PC-3 (cell line): ENCODE results near the gene TRPC3. TPM values are rescaled to one million over a fixed set of nuclear protein-coding genes. Genes with fewer than 3 reads are reported as not detected.

Experiments used
- ATAC-seq: fragments of 200-7000 bp; cut with Tn5 transposase; 2 replicates; pipeline ENCODE4 v1.9.1; 2020; ENCODE audit warnings: mild to moderate bottlenecking, moderate library complexity
- BruUV-seq: library from RNA; stranded (reverse); fragments of 400-500 nt; replicated peaks from 2 replicates; lab custom pipeline; 2021; lab: Mats Ljungman, UMichigan
- CTCF ChIA-PET: fragments of 300-600 bp; sonication (Branson Sonifier 250); formaldehyde crosslinking; loops from one replicate; lab custom pipeline; 2022; ENCODE audit warnings: antibody characterized with exemption; lab: Charles Lee
- POLR2A ChIA-PET: fragments of 300-600 bp; sonication (Branson Sonifier 250); formaldehyde crosslinking; loops from one replicate; lab custom pipeline; 2022; ENCODE audit warnings: antibody characterized with exemption; ENCODE audit not compliant: unreplicated experiment; lab: Charles Lee
- DNase-seq: peaks from one replicate; pipeline ENCODE4 v3.0.0-alpha.2; 2015
- H2AFZ ChIP-seq: fragments of 300-600 bp; sonication (generic); 2 replicates; pipeline ENCODE4 v1.6.0; 2016; ENCODE audit warnings: antibody characterized with exemption, low read length
- H3F3A ChIP-seq: fragments of 300-600 bp; sonication (generic); one replicate; pipeline ENCODE4 v1.6.0; 2017; ENCODE audit warnings: antibody characterized with exemption, low read length, control low read depth, mild to moderate bottlenecking; ENCODE audit not compliant: unreplicated experiment
- H3K27ac ChIP-seq: fragments of 300-600 bp; sonication (generic); 2 replicates; pipeline ENCODE4 v1.5.1; 2016; ENCODE audit warnings: mild to moderate bottlenecking, low read length
- H3K27me3 ChIP-seq: fragments of 300-600 bp; sonication (generic); 2 replicates; pipeline ENCODE4 v1.6.1; 2016; ENCODE audit warnings: low read length, mixed read lengths
- H3K36me3 ChIP-seq: fragments of 300-600 bp; sonication (generic); 2 replicates; pipeline ENCODE4 v1.6.1; 2016; ENCODE audit warnings: low read depth, mixed run types, low read length, mixed read lengths
- H3K4me1 ChIP-seq: fragments of 300-600 bp; sonication (generic); 2 replicates; pipeline ENCODE4 v1.5.1; 2016; ENCODE audit warnings: low read length; ENCODE audit not compliant: insufficient read depth
- H3K4me2 ChIP-seq: fragments of 300-600 bp; sonication (generic); 2 replicates; pipeline ENCODE4 v1.6.0; 2016; ENCODE audit warnings: low read length
- H3K4me3 ChIP-seq: fragments of 300-600 bp; sonication (generic); 2 replicates; pipeline ENCODE4 v1.5.1; 2016; ENCODE audit warnings: mild to moderate bottlenecking, low read length, mixed read lengths
- H3K79me2 ChIP-seq: fragments of 300-600 bp; sonication (generic); 2 replicates; pipeline ENCODE4 v1.6.1; 2017; ENCODE audit warnings: low read length, mixed read lengths
- H3K9ac ChIP-seq: fragments of 300-600 bp; sonication (generic); 2 replicates; pipeline ENCODE4 v1.6.0; 2016; ENCODE audit warnings: mild to moderate bottlenecking, low read length
- H3K9me2 ChIP-seq: fragments of 300-600 bp; sonication (generic); replicated peaks from 2 replicates; pipeline ENCODE4 v1.6.1; 2016; ENCODE audit warnings: mixed run types, low read length, mixed read lengths
- H3K9me3 ChIP-seq: fragments of 300-600 bp; sonication (generic); 2 replicates; pipeline ENCODE4 v1.6.1; 2016; ENCODE audit warnings: low read length, mixed read lengths
- H4K20me1 ChIP-seq: fragments of 300-600 bp; sonication (generic); 2 replicates; pipeline ENCODE4 v1.6.1; 2016; ENCODE audit warnings: low read length, mixed read lengths
- EZH2 ChIP-seq: fragments of 300-600 bp; sonication (generic); IDR thresholded peaks from one replicate; pipeline ENCODE4 v1.6.1; 2017; ENCODE audit warnings: antibody characterized with exemption, mild to moderate bottlenecking, low read length; ENCODE audit not compliant: unreplicated experiment
- EZH2phosphoT487 ChIP-seq: fragments of 300-600 bp; sonication (generic); IDR thresholded peaks from 2 replicates; pipeline ENCODE4 v1.6.1; 2018; ENCODE audit warnings: mild to moderate bottlenecking, antibody characterized with exemption, low read length, borderline replicate concordance
- intact Hi-C: fragments of 100-400 bp; cut with micrococcal nuclease; formaldehyde crosslinking; loops from 2 replicates; pipeline ENCODE4 v1.9.0; 2023
- total RNA-seq: library from RNA; depleted of rRNA; stranded (reverse); fragments of >200 nt; gene quantifications from 2 replicates; pipeline ENCODE4 v1.2.3, GENCODE V29; 2014
- TF ChIP-seq, protein P1 (sequence below): fragments of 300-600 bp; sonication (generic); conservative IDR thresholded peaks from 2 replicates; pipeline ENCODE4 v1.5.1; 2017; ENCODE audit warnings: antibody characterized with exemption, low read depth, mild to moderate bottlenecking, low read length

TRPC3 gene
- total RNA-seq, 1 experiment from 2014 or later = not detected

DNA sequence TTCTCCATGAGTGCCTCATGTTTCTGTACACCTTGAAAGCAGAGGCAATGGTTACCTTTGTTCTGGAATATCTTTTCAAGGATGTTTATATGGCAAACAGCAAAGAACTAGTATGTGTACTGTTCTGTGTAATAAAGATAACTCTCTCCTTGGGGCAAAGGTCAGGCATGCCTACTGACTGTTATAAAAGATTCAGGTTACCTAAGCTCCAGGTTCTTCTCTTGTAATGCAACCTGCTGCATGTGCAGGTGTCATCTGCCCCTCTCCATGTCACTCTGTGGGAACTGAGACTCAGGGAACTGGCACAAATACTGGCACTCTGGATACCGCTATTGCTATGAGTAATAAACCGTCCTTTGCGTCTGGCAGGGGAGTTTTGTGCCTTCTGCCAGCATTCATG, 5.4 kb upstream of the TRPC3 start:
- Histone ChIP-seq H3K9me2 (no peaks in the 10 kb centered on the region), H3K9me3 (no peaks in the 10 kb centered on the region), H3K4me2 (no peak overlapping the region), H3K27me3 (peaks cover 22% of the 10 kb centered on the region), H3K4me3 (no peak overlapping the region), H3F3A (no peaks in the 10 kb centered on the region), H3K4me1 (no peaks in the 10 kb centered on the region), H3K79me2 (no peaks in the 10 kb centered on the region), H3K9ac (no peak overlapping the region), H4K20me1 (no peaks in the 10 kb centered on the region), H3K27ac (no peak overlapping the region), H3K36me3 (no peaks in the 10 kb centered on the region), H2AFZ (no peak overlapping the region)
- DNase-seq (no peak), ATAC-seq (no peak)
- CTCF ChIA-PET = no interaction called here
- intact Hi-C loops = no loop called here
- TF ChIP-seq EZH2 = no peak
- POLR2A ChIA-PET = no interaction called here
- no TSS peak for BruUV-seq

DNA sequence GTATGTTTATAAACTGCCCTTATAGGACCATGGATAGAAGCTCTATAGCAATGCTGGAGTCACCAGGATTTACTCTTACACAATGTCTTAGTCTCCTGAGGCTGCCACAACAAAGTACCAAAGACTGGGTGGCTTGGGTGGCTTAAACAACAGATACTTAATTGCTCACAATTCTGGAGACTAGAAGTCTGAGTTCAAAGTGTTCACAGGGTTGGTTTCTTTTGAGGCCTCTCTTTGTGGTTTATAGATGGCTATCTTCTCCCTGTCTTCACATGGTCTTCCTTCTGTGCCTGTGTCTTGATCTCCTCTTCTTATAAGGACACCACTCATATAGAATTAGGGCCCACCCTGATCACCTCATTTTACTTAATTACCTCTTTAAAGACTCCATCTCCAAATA, 2.0 kb upstream of the TRPC3 start:
- no peaks in the 10 kb centered on the region for H3K9me2 ChIP-seq
- DNase-seq (no peak), ATAC-seq (no peak)
- H3K27ac ChIP-seq = no peak overlapping the region
- no peaks in the 10 kb centered on the region for H3K36me3 ChIP-seq
- intact Hi-C loops = no loop called here
- no peak overlapping the region for H3K9ac ChIP-seq
- no peaks in the 10 kb centered on the region for H3K79me2 ChIP-seq
- H3K27me3 ChIP-seq = peaks cover 53% of the 10 kb centered on the region
- H3F3A ChIP-seq = no peaks in the 10 kb centered on the region
- CTCF ChIA-PET = no interaction called here
- no peaks in the 10 kb centered on the region for H3K9me3 ChIP-seq
- H3K4me2 ChIP-seq = no peak overlapping the region
- no peak overlapping the region for H2AFZ ChIP-seq
- H3K4me1 ChIP-seq = no peaks in the 10 kb centered on the region
- POLR2A ChIA-PET = no interaction called here
- no TSS peak for BruUV-seq
- no peak overlapping the region for H3K4me3 ChIP-seq
- TF ChIP-seq EZH2phosphoT487 = no peak
- no peak for TF ChIP-seq EZH2
- TF ChIP-seq, protein P1, sequence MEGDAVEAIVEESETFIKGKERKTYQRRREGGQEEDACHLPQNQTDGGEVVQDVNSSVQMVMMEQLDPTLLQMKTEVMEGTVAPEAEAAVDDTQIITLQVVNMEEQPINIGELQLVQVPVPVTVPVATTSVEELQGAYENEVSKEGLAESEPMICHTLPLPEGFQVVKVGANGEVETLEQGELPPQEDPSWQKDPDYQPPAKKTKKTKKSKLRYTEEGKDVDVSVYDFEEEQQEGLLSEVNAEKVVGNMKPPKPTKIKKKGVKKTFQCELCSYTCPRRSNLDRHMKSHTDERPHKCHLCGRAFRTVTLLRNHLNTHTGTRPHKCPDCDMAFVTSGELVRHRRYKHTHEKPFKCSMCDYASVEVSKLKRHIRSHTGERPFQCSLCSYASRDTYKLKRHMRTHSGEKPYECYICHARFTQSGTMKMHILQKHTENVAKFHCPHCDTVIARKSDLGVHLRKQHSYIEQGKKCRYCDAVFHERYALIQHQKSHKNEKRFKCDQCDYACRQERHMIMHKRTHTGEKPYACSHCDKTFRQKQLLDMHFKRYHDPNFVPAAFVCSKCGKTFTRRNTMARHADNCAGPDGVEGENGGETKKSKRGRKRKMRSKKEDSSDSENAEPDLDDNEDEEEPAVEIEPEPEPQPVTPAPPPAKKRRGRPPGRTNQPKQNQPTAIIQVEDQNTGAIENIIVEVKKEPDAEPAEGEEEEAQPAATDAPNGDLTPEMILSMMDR = no peak
- H4K20me1 ChIP-seq = no peaks in the 10 kb centered on the region

DNA sequence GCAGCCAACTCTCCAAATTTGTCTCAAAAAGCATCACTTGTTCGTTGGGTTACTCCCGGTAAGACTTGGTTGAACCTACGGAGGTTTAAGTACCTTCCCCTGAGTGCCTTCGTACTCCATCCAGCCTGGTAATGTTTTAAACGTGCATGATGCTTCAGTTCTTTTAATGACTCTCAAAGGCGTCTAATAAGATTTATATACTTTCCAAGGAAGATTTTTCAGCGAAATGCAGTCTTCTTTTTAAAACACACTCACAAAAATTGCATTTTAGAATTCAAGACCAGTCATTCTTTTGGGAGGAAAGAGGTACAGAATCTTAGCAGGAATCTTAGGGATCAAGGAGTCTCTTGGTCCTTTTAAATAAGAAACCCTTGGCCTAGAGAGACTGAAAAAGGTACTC, 430 bp upstream of the TRPC3 start:
- Histone ChIP-seq H4K20me1 (no peaks in the 10 kb centered on the region), H2AFZ (no peak overlapping the region), H3K36me3 (no peaks in the 10 kb centered on the region), H3K4me2 (no peak overlapping the region), H3K27me3 (peaks cover 54% of the 10 kb centered on the region), H3K9me2 (no peaks in the 10 kb centered on the region), H3K79me2 (no peaks in the 10 kb centered on the region), H3F3A (no peaks in the 10 kb centered on the region), H3K9ac (no peak overlapping the region), H3K4me3 (no peak overlapping the region), H3K9me3 (no peaks in the 10 kb centered on the region), H3K4me1 (no peaks in the 10 kb centered on the region), H3K27ac (no peak overlapping the region)
- intact Hi-C loops = no loop called here
- DNase-seq (no peak), ATAC-seq (no peak)
- TF ChIP-seq EZH2 (no peak), EZH2phosphoT487 (no peak)
- TF ChIP-seq, protein P1 = no peak
- POLR2A ChIA-PET = no interaction called here
- CTCF ChIA-PET = no interaction called here
- BruUV-seq = no TSS peak
